ENCODE data around the gene ZC3H10.

GRCh38 chr12:56071648-56072047, 46.4 kb upstream of the ZC3H10 start:
- TF ChIP-seq CTCF (IDR thresholded peaks at IDR 0.05; ENCODE audit: low read depth, low read length, poor library complexity, severe bottlenecking), result no peak
- no peak for TF ChIP-seq EZH2phosphoT487 (IDR thresholded peaks at IDR 0.05; ENCODE audit: borderline replicate concordance, low read length)
